Caco-2 (cell line): ENCODE data around the gene GPR3. TPM values are rescaled to one million over a fixed set of nuclear protein-coding genes. Genes with fewer than 3 reads are reported as not detected.
A peak's percentile ranks its signal among the peaks of the same experiment; 100 is the strongest.

Source experiments
- BruUV-seq: library from RNA; stranded (reverse); fragments of 400-500 nt; replicated peaks from 2 replicates; lab custom pipeline; 2021; lab: Mats Ljungman, UMichigan
- CTCF ChIA-PET: fragments of 300-600 bp; sonication (Branson Sonifier 250); formaldehyde crosslinking; loops from one replicate; lab custom pipeline; 2022; ENCODE audit warnings: antibody characterized with exemption; lab: Charles Lee
- POLR2A ChIA-PET: fragments of 300-600 bp; sonication (Branson Sonifier 250); formaldehyde crosslinking; loops from one replicate; lab custom pipeline; 2022; ENCODE audit warnings: antibody characterized with exemption; lab: Charles Lee
- DNase-seq, 2 experiments: peaks; one replicate each; pipeline versions ENCODE4 v3.0.0 to v3.0.0-alpha.2; 2020 to 2022
- H3K27me3 ChIP-seq: replicated peaks from 2 replicates; pipeline ENCODE4 v1.6.0; 2011; ENCODE audit warnings: low read length; ENCODE audit not compliant: control insufficient read depth, insufficient read depth
- H3K36me3 ChIP-seq: 2 replicates; pipeline ENCODE4 v1.5.1; 2011; ENCODE audit warnings: low read length; ENCODE audit not compliant: control insufficient read depth, insufficient read depth
- H3K4me1 ChIP-seq: fragments of 250-450 bp; sonication (Bioruptor Pico); 2 replicates; pipeline ENCODE4 v1.5.1; 2020; ENCODE audit warnings: mild to moderate bottlenecking
- H3K4me3 ChIP-seq: 2 replicates; pipeline ENCODE4 v1.5.1; 2011; ENCODE audit warnings: low read depth, mild to moderate bottlenecking, control low read depth, low read length
- H3K9me3 ChIP-seq: fragments of 250-450 bp; sonication (Bioruptor Pico); 2 replicates; pipeline ENCODE4 v1.5.1; 2020; ENCODE audit warnings: mild to moderate bottlenecking, moderate library complexity
- H3K27ac Mint-ChIP-seq: one replicate; pipeline ENCODE4 v1.8.0; 2022; ENCODE audit warnings: mixed read lengths; ENCODE audit not compliant: unreplicated experiment
- H3K27me3 Mint-ChIP-seq: one replicate; pipeline ENCODE4 v1.8.0; 2022; ENCODE audit warnings: mixed read lengths; ENCODE audit not compliant: insufficient read depth, unreplicated experiment
- H3K36me3 Mint-ChIP-seq: one replicate; pipeline ENCODE4 v1.8.0; 2022; ENCODE audit warnings: mild to moderate bottlenecking, mixed read lengths; ENCODE audit not compliant: insufficient read depth, unreplicated experiment
- H3K4me1 Mint-ChIP-seq: one replicate; pipeline ENCODE4 v1.8.0; 2022; ENCODE audit warnings: low read depth, mixed read lengths; ENCODE audit not compliant: unreplicated experiment
- H3K4me3 Mint-ChIP-seq: one replicate; pipeline ENCODE4 v1.8.0; 2022; ENCODE audit warnings: mild to moderate bottlenecking, moderate library complexity, mixed read lengths; ENCODE audit not compliant: unreplicated experiment
- H3K9me3 Mint-ChIP-seq: one replicate; pipeline ENCODE4 v1.8.0; 2022; ENCODE audit warnings: mixed read lengths; ENCODE audit not compliant: unreplicated experiment
- CTCF ChIP-seq, 2 experiments: fragments of 200-600 bp in 1 of 2; IDR thresholded peaks; 1 replicate in 1 of 2; 2 replicates in 1 of 2; pipeline versions ENCODE4 v1.5.1 to v1.8.0; 2011 to 2022; ENCODE audit warnings: antibody characterized with exemption in 1 of 2, control low read depth in 1 of 2, inconsistent platforms in 1 of 2, low read depth in 1 of 2, low read length in 1 of 2, mild to moderate bottlenecking in 1 of 2, moderate library complexity in 1 of 2; ENCODE audit not compliant: insufficient read depth in 1 of 2, severe bottlenecking in 1 of 2, unreplicated experiment in 1 of 2
- intact Hi-C: fragments of 100-400 bp; cut with micrococcal nuclease; formaldehyde crosslinking; loops from one replicate; pipeline ENCODE4 v1.10.0; 2022; ENCODE audit not compliant: unreplicated experiment
- total RNA-seq: library from RNA; stranded (reverse); gene quantifications from 2 replicates; pipeline ENCODE4 v1.2.3, GENCODE V29; 2022

Gene GPR3
- total RNA-seq, 1 experiment from 2014 or later: 0.91 TPM

- Mint-ChIP-seq H3K36me3 (peaks cover 40% of the 10 kb centered on the region), H3K27me3 (no peaks in the 10 kb centered on the region), H3K9me3 (no peaks in the 10 kb centered on the region), H3K4me3 (no peak overlapping the region), H3K27ac (no peak overlapping the region), H3K4me1 (peaks cover 23% of the 10 kb centered on the region)
- no peak for TF ChIP-seq CTCF (IDR thresholded peaks at IDR 0.05; ENCODE audit: insufficient read depth in 1 of 2, low read depth in 1 of 2, low read length in 1 of 2, severe bottlenecking in 1 of 2, unreplicated experiment in 1 of 2)
- no peak for DNase-seq
- H3K4me1 ChIP-seq: peaks cover 30% of the 10 kb centered on the region
- no peaks in the 10 kb centered on the region for H3K36me3 ChIP-seq
- H3K4me3 ChIP-seq: no peak overlapping the region
- CTCF ChIA-PET: interaction anchor here (1.2 kb wide), 1 partner anchor 13 kb away, joined by 4 read pairs; no protein-coding TSS in a partner anchor
- POLR2A ChIA-PET: no interaction called here
- H3K27me3 ChIP-seq: no peaks in the 10 kb centered on the region
- H3K9me3 ChIP-seq: no peaks in the 10 kb centered on the region
- BruUV-seq: no TSS peak
- intact Hi-C loops: no loop called here
Observed at GRCh38 chr1:27345272-27345671, 47.1 kb upstream of the GPR3 start.

- no peak overlapping the region for H3K27ac Mint-ChIP-seq
Observed at GRCh38 chr1:27346357-27346756, 46.1 kb upstream of the GPR3 start.

GRCh38 chr1:27346991-27347624, 45.3 kb upstream of the GPR3 start:
- CTCF ChIA-PET: no interaction called here
- TF ChIP-seq CTCF (IDR thresholded peaks at IDR 0.05; ENCODE audit: insufficient read depth in 1 of 2, low read depth in 1 of 2, low read length in 1 of 2, severe bottlenecking in 1 of 2, unreplicated experiment in 1 of 2): no peak
- Mint-ChIP-seq H3K9me3 (no peaks in the 10 kb centered on the region), H3K4me3 (peak overlapping the region; percentile 59), H3K36me3 (peaks cover 48% of the 10 kb centered on the region), H3K27ac (peak overlapping the region; percentile 37), H3K27me3 (no peaks in the 10 kb centered on the region), H3K4me1 (peaks cover 23% of the 10 kb centered on the region)
- no TSS peak for BruUV-seq
- H3K36me3 ChIP-seq: no peaks in the 10 kb centered on the region
- DNase-seq: no peak
- no peaks in the 10 kb centered on the region for H3K27me3 ChIP-seq
- intact Hi-C loops: no loop called here
- H3K9me3 ChIP-seq: no peaks in the 10 kb centered on the region
- H3K4me3 ChIP-seq: no peak overlapping the region
- POLR2A ChIA-PET: no interaction called here
- H3K4me1 ChIP-seq: peaks cover 22% of the 10 kb centered on the region

More at GRCh38 chr1:27346357-27346756, 46.1 kb upstream of the GPR3 start:
- no peak for TF ChIP-seq CTCF (IDR thresholded peaks at IDR 0.05; ENCODE audit: insufficient read depth in 1 of 2, low read depth in 1 of 2, low read length in 1 of 2, severe bottlenecking in 1 of 2, unreplicated experiment in 1 of 2)
- ChIA-PET CTCF (no interaction called here), POLR2A (no interaction called here)
- Histone ChIP-seq H3K36me3 (no peaks in the 10 kb centered on the region), H3K4me1 (peaks cover 23% of the 10 kb centered on the region), H3K27me3 (no peaks in the 10 kb centered on the region), H3K4me3 (no peak overlapping the region), H3K9me3 (no peaks in the 10 kb centered on the region)
- intact Hi-C loops: no loop called here
- peaks cover 23% of the 10 kb centered on the region for H3K4me1 Mint-ChIP-seq
- H3K4me3 Mint-ChIP-seq: no peak overlapping the region
- no peaks in the 10 kb centered on the region for H3K9me3 Mint-ChIP-seq
- no peak for DNase-seq
- H3K27me3 Mint-ChIP-seq: no peaks in the 10 kb centered on the region
- no TSS peak for BruUV-seq
- peaks cover 48% of the 10 kb centered on the region for H3K36me3 Mint-ChIP-seq
